Skeletal muscle tissue (tissue), 4 donors: ENCODE results near the gene DPYSL5. TPM values are rescaled to one million over a fixed set of nuclear protein-coding genes. Genes with fewer than 3 reads are reported as not detected.

Experiments
- H3K27ac ChIP-seq: one replicate; pipeline ENCODE4 v1.7.0; 2013; ENCODE audit warnings: mild to moderate bottlenecking, low read depth, low read length, inconsistent platforms
- H3K27me3 ChIP-seq, 3 donors: one replicate each; pipeline ENCODE4 v1.7.0; 2013; ENCODE audit warnings: low read length in 3 of 3; ENCODE audit not compliant: control insufficient read depth in 3 of 3, insufficient read depth in 3 of 3
- H3K36me3 ChIP-seq, 3 donors: one replicate each; pipeline ENCODE4 v1.7.0; 2013; ENCODE audit warnings: low read length in 3 of 3; ENCODE audit not compliant: control insufficient read depth in 3 of 3, insufficient read depth in 3 of 3
- H3K4me1 ChIP-seq, 3 donors: one replicate each; pipeline ENCODE4 v1.7.0; 2013; ENCODE audit warnings: low read length in 3 of 3, mild to moderate bottlenecking in 3 of 3; ENCODE audit not compliant: control insufficient read depth in 3 of 3, insufficient read depth in 3 of 3
- H3K4me3 ChIP-seq, 3 donors: one replicate each; pipeline ENCODE4 v1.7.0; 2013; ENCODE audit warnings: low read length in 3 of 3
- H3K9ac ChIP-seq, 3 donors: one replicate each; pipeline ENCODE4 v1.7.0; 2013; ENCODE audit warnings: low read length in 3 of 3, mild to moderate bottlenecking in 3 of 3, moderate library complexity in 2 of 3, low read depth in 1 of 3
- H3K9me3 ChIP-seq, 3 donors: one replicate each; pipeline ENCODE4 v1.7.0; 2013; ENCODE audit warnings: low read length in 3 of 3; ENCODE audit not compliant: control insufficient read depth in 3 of 3
- total RNA-seq: library from RNA; depleted of rRNA; stranded (reverse); fragments of >200 nt; gene quantifications from one replicate; pipeline ENCODE4 v1.2.3, GENCODE V29; 2014
- donor health status: Osteomylitis.

DPYSL5 gene
- total RNA-seq, 1 donor from 2014 or later: 3.7 TPM

- peak within 1 kb of the TSS; percentile 88 for H3K27ac ChIP-seq
These were observed 122.5 kb downstream of the DPYSL5 start, which contains the start of gene MAPRE3 for GRCh38 chr2:26970244-26970927. Gene MAPRE3 (plus strand): TSS chr2:26970637. CDS start chr2:27022219, 51,582 bp downstream.

DNA sequence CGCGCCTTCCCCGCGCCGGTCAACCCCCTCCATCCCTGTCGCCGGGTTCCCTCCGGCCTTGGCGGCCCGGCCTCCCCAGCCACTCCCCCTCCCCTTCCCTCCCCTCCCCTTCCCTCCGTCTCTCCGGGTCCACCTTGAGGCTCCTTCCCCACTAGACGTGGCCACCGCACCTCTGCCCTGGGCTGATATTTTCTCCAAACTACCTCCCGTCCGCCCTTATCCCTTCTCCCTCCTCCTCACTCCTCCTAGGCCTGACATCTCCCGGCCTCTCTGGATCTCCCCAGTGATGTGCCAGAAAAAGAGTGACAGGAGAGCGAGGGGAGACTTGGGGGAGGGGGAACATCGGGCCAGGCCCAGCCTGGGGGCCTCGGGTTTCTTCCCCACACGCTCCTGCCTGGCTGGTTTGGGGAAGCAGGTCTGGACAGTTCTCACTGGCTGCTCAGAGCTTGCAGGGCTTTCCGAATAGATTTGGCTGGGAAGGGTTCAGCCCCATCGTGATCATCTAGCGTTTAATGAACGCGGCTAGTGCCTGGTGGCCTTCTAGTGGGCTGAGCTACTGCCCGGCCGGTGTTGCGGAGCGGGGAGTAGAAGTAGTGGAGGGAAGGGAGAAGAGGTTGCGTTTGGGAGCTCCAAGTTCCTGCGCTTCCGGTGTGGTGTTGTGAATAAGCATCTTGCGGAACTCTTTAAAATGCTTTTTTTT is 123.1 kb downstream of the DPYSL5 start:
- H3K9me3 ChIP-seq: no peaks in the 10 kb centered on the region
- peaks cover 41 to 49% (median 44%) of the 10 kb centered on the region in 3 donors for H3K4me1 ChIP-seq
- peak overlapping the region; percentile 88 to 98 (median 94) for H3K4me3 ChIP-seq
- H3K27me3 ChIP-seq: no peaks in the 10 kb centered on the region
- H3K27ac ChIP-seq: peak overlapping the region; percentile 88
- peak overlapping the region; percentile 84 to 86 (median 85) for H3K9ac ChIP-seq
- no peaks in the 10 kb centered on the region for H3K36me3 ChIP-seq

More at GRCh38 chr2:26970244-26970927, 122.5 kb downstream of the DPYSL5 start, which contains the start of gene MAPRE3:
- Histone ChIP-seq H3K27me3 (no peaks in the 10 kb centered on the region), H3K9me3 (no peaks in the 10 kb centered on the region), H3K4me1 (peaks cover 34 to 42% (median 37%) of the 10 kb centered on the region in 3 donors), H3K9ac (peak within 1 kb of the TSS; percentile 84 to 86 (median 85)), H3K4me3 (peak within 1 kb of the TSS; percentile 88 to 98 (median 94)), H3K36me3 (no peaks in the 10 kb centered on the region)

DNA sequence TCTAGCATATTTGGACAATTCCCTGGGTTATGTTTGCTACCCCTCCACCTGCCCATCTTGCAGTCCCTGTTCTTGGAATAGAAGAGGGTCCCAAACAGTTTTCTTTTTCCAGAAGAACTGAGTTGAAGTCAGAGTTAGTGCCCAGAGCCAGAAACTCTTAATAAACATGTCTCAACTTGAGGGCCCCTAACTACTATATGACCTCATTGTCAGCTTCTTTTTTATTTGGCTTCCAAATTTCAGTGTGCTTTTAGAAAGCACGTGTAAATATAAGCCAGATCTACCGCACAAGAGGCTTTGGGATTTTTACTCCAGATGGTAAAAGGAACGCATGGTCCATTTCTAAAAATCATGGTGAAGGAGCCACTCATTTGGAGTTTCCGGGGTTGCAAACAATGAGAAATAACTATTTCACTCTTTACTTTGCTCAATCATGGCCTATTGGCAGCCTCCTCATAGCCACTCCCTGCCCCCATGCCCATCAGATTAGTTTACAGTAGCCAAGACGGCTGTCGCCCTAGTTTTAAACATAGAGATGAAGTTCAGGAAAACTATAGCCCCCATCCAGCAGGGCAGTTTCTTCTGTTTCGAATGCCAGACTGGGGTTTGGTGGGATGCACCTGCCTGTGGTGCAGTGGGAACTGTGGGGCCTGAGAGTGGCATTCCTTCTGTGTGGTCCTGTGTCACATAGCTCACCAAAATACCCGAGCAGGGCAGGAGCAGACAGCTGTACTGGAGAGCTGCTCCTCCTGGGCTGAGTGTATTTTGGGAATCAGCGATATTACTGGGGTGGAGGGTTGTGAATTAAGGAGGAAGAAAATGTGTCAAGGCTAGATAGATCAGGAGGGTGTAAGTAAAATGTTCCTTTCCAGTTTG is 124.2 kb downstream of the DPYSL5 start:
- H3K27me3 ChIP-seq: no peaks in the 10 kb centered on the region
- peaks cover 51 to 59% (median 55%) of the 10 kb centered on the region in 3 donors for H3K4me1 ChIP-seq
- H3K9ac ChIP-seq: peak overlapping the region; percentile 84 to 86 (median 85)
- no peaks in the 10 kb centered on the region for H3K9me3 ChIP-seq
- peak overlapping the region; percentile 88 for H3K27ac ChIP-seq
- H3K4me3 ChIP-seq: peak overlapping the region; percentile 88 to 98 (median 94)
- no peaks in the 10 kb centered on the region for H3K36me3 ChIP-seq

- H3K9me3 ChIP-seq: no peaks in the 10 kb centered on the region
- peak overlapping the region; percentile 88 for H3K27ac ChIP-seq
- peaks cover 73 to 80% (median 73%) of the 10 kb centered on the region in 3 donors for H3K4me1 ChIP-seq
- no peaks in the 10 kb centered on the region for H3K27me3 ChIP-seq
- H3K36me3 ChIP-seq: no peaks in the 10 kb centered on the region
- peak overlapping the region in 1 of 3 donors; percentile 18 for H3K9ac ChIP-seq
- no peak overlapping the region for H3K4me3 ChIP-seq
These were observed 126.4 kb downstream of the DPYSL5 start for GRCh38 chr2:26974352-26974751.

DNA sequence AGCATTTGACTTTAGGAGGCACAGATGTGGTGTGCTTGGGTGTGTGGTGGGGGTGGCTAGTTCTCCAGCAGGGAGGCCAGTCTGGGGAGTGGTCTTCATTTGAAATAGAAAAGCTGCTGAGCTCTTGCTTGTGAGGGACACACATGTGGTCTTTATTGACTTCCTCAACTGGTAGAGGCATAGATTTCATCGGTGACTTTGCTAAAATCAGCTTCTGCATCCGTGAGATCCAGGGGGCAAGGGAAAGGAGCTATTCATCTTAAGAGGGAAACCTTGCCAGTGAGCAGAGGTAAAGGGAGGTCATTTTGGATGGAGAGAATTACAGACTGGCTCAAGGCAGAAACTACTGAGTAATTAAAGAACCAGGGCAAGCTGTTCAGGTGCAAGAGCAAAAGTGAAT is 127.2 kb downstream of the DPYSL5 start:
- H3K4me1 ChIP-seq: peaks cover 78 to 84% (median 79%) of the 10 kb centered on the region in 3 donors
- H3K9ac ChIP-seq: peak overlapping the region in 1 of 3 donors; percentile 27
- no peaks in the 10 kb centered on the region for H3K36me3 ChIP-seq
- H3K4me3 ChIP-seq: peak overlapping the region in 1 of 3 donors; percentile 15
- no peaks in the 10 kb centered on the region for H3K9me3 ChIP-seq
- peak overlapping the region; percentile 88 for H3K27ac ChIP-seq
- H3K27me3 ChIP-seq: no peaks in the 10 kb centered on the region

DNA sequence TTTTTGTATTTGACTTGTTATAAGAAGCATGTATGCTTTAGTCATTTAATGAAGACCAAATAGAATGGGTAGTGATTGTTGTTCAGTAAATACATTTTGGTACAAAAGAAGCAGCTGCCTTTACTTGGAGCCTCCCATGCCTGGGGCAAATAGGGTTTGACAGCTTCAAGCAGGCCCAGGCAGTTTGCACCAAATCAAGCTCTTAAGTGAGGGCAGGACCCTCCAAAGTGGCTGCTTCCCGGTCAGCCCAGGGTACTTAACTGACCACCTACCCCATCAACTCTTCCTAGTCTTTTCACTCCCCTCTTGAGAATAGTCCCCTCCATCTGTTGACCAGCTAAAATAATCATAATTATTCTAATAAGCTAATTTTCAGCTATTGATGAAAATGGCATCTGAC is 127.7 kb downstream of the DPYSL5 start:
- peak overlapping the region; percentile 88 for H3K27ac ChIP-seq
- peaks cover 77 to 81% (median 77%) of the 10 kb centered on the region in 3 donors for H3K4me1 ChIP-seq
- no peaks in the 10 kb centered on the region for H3K36me3 ChIP-seq
- no peak overlapping the region for H3K9ac ChIP-seq
- no peaks in the 10 kb centered on the region for H3K9me3 ChIP-seq
- no peak overlapping the region for H3K4me3 ChIP-seq
- no peaks in the 10 kb centered on the region for H3K27me3 ChIP-seq

DNA sequence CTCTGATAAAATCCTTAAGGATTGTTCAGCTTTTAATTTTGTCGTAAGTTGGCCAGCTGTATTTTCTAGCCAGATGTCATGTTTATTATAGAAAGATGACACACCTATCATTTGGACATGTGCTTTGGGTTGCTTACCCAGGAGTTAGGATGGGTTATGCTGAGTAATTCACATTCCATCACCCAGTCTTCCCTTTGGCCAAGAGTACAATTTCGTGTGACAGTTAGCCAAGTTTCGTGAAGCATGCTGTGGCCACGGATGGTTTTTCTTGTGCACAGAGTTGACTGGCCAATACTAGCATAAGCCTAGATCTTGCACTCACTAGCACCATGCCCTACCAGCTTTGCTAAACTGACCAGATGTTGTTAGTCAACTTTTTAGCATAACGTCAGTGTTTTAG is 128.3 kb downstream of the DPYSL5 start:
- peak overlapping the region in 1 of 3 donors; percentile 39 for H3K4me3 ChIP-seq
- peak overlapping the region in 1 of 3 donors; percentile 18 for H3K9ac ChIP-seq
- no peaks in the 10 kb centered on the region for H3K9me3 ChIP-seq
- H3K27me3 ChIP-seq: no peaks in the 10 kb centered on the region
- peaks cover 73 to 83% (median 76%) of the 10 kb centered on the region in 3 donors for H3K4me1 ChIP-seq
- H3K36me3 ChIP-seq: no peaks in the 10 kb centered on the region
- H3K27ac ChIP-seq: peak overlapping the region; percentile 88

DNA sequence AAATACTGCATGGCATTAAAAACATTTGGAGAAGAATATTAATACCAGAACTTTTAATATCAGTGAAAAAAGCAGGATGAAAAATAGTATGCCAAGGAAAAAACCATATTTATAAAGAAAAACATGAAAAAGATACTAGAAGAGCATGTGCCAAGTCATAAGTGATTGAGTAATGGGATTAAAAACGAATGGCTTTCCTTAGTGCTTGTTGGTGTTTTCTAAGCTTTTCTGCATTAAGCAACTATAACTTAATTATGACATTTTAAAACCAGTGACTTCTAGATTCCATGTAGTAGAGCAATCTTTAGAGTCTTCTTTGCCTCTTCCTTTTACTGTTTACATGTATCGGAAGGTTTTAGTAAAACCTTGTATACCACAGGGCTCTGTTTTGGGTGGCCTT is 129.1 kb downstream of the DPYSL5 start:
- Histone ChIP-seq H3K27me3 (no peaks in the 10 kb centered on the region), H3K4me3 (no peak overlapping the region), H3K9ac (no peak overlapping the region), H3K36me3 (no peaks in the 10 kb centered on the region), H3K4me1 (peaks cover 72 to 84% (median 76%) of the 10 kb centered on the region in 3 donors), H3K27ac (peak overlapping the region; percentile 88), H3K9me3 (no peaks in the 10 kb centered on the region)

GRCh38 chr2:26978061-26978596 is 130.2 kb downstream of the DPYSL5 start:
- Histone ChIP-seq H3K27ac (peak overlapping the region; percentile 88), H3K9me3 (no peaks in the 10 kb centered on the region), H3K27me3 (no peaks in the 10 kb centered on the region), H3K36me3 (no peaks in the 10 kb centered on the region), H3K9ac (no peak overlapping the region), H3K4me3 (no peak overlapping the region), H3K4me1 (peaks cover 73 to 86% (median 76%) of the 10 kb centered on the region in 3 donors)
